ENCODE data around the gene CDKN1B.

The CDKN1B gene

GRCh38 chr12:12718853-12719252 is 1.7 kb downstream of the CDKN1B start:
- no peak for TF ChIP-seq CTCF (IDR thresholded peaks at IDR 0.05)
- Histone ChIP-seq H3K9me3 (no peaks in the 10 kb centered on the region), H3K4me3 (peak overlapping the region; percentile 83 to 99), H3K4me1 (peaks cover 0 to 62% (median 34%) of the 10 kb centered on the region in 4 donors), H3K36me3 (peaks cover 26 to 37% (median 31%) of the 10 kb centered on the region in 3 donors), H3K27me3 (no peaks in the 10 kb centered on the region), H3K27ac (peak overlapping the region; percentile 99 to 100)
- intact Hi-C loops (cut with DNase I; ENCODE audit: low total_unique reads): loop anchor here (5.0 to 10.0 kb wide), 2 partner anchors 68 to 454 kb away; partner anchors contain the start of genes APOLD1 and LRP6
- DNase-seq: no peak

- peaks cover 0 to 60% (median 34%) of the 10 kb centered on the region in 4 donors for H3K4me1 ChIP-seq
- DNase-seq: no peak
These were observed 2.3 kb downstream of the CDKN1B start for GRCh38 chr12:12719496-12719895.

GRCh38 chr12:12720052-12720451 is 2.9 kb downstream of the CDKN1B start:
- TF ChIP-seq CTCF (IDR thresholded peaks at IDR 0.05): no peak
- peak overlapping the region; percentile 83 to 99 for H3K4me3 ChIP-seq
- intact Hi-C loops (cut with DNase I; ENCODE audit: low total_unique reads): loop anchor here (10.0 kb wide), 1 partner anchor 175 kb away; the partner anchor contains the start of gene GPRC5A
- no peaks in the 10 kb centered on the region for H3K27me3 ChIP-seq
- peak overlapping the region; percentile 99 to 100 for H3K27ac ChIP-seq
- H3K36me3 ChIP-seq: peaks cover 26 to 37% (median 31%) of the 10 kb centered on the region in 3 donors
- no peaks in the 10 kb centered on the region for H3K9me3 ChIP-seq
- H3K4me1 ChIP-seq: peaks cover 0 to 54% (median 32%) of the 10 kb centered on the region in 4 donors
- DNase-seq: no peak

More at GRCh38 chr12:12719496-12719895, 2.3 kb downstream of the CDKN1B start:
- intact Hi-C loops (cut with DNase I; ENCODE audit: low total_unique reads): loop anchor here (5.0 to 10.0 kb wide), 2 partner anchors 68 to 455 kb away; partner anchors contain the start of genes APOLD1 and LRP6
- peak overlapping the region; percentile 83 to 99 for H3K4me3 ChIP-seq
- TF ChIP-seq CTCF (IDR thresholded peaks at IDR 0.05): no peak
- H3K27ac ChIP-seq: peak overlapping the region; percentile 99 to 100
- H3K36me3 ChIP-seq: peaks cover 26 to 37% (median 31%) of the 10 kb centered on the region in 3 donors
- no peaks in the 10 kb centered on the region for H3K9me3 ChIP-seq
- no peaks in the 10 kb centered on the region for H3K27me3 ChIP-seq

GRCh38 chr12:12720672-12721161 is 3.5 kb downstream of the CDKN1B start:
- Histone ChIP-seq H3K9me3 (no peaks in the 10 kb centered on the region), H3K27me3 (no peaks in the 10 kb centered on the region), H3K4me3 (peak overlapping the region; percentile 83 to 99), H3K27ac (peak overlapping the region; percentile 99 to 100), H3K4me1 (peaks cover 0 to 48% (median 27%) of the 10 kb centered on the region in 4 donors), H3K36me3 (peaks cover 26 to 37% (median 31%) of the 10 kb centered on the region in 3 donors)
- TF ChIP-seq CTCF (IDR thresholded peaks at IDR 0.05): no peak
- intact Hi-C loops (cut with DNase I; ENCODE audit: low total_unique reads): loop anchor here (10.0 kb wide), 1 partner anchor 174 kb away; the partner anchor contains the start of gene GPRC5A
- no peak for DNase-seq

- peaks cover 0 to 42% (median 22%) of the 10 kb centered on the region in 4 donors for H3K4me1 ChIP-seq
- H3K27ac ChIP-seq: peak overlapping the region; percentile 99 to 100
- H3K4me3 ChIP-seq: peak overlapping the region; percentile 83 to 99
- H3K27me3 ChIP-seq: no peaks in the 10 kb centered on the region
- no peaks in the 10 kb centered on the region for H3K9me3 ChIP-seq
- DNase-seq: no peak
- intact Hi-C loops (cut with DNase I; ENCODE audit: low total_unique reads): loop anchor here (10.0 kb wide), 1 partner anchor 174 kb away; the partner anchor contains the start of gene GPRC5A
- TF ChIP-seq CTCF (IDR thresholded peaks at IDR 0.05): no peak
- H3K36me3 ChIP-seq: peaks cover 26 to 37% (median 31%) of the 10 kb centered on the region in 3 donors
These were observed 4.1 kb downstream of the CDKN1B start for GRCh38 chr12:12721176-12721751.
